ENCODE results near the gene WWP2. TPM values are rescaled to one million over a fixed set of nuclear protein-coding genes. Genes with fewer than 3 reads are reported as not detected.
"Not testable (repeated sequence)": the region's sequence is repeated elsewhere in the genome, so short reads cannot be mapped to it uniquely, and the experiment has no call there.

WWP2 gene
- polyA plus RNA-seq, 3 donors = 29.6 to 54.4 (median 46.0) TPM

- no peak overlapping the region for H3K27ac Mint-ChIP-seq
- Histone ChIP-seq H4K20me1 (ENCODE audit: insufficient read depth, low read length) (no peaks in the 10 kb centered on the region), H3K27ac (ENCODE audit: low read depth in 1 of 2, low read length in 2 of 2) (no peak overlapping the region), H3K79me2 (ENCODE audit: insufficient read depth, low read length) (no peaks in the 10 kb centered on the region), H3K9ac (ENCODE audit: insufficient read depth, low read length, poor library complexity, severe bottlenecking) (no peak overlapping the region), H3K9me3 (replicated peaks in 1 of 2; ENCODE audit: control insufficient read depth in 1 of 2, insufficient read depth in 1 of 2, low read length in 2 of 2) (no peaks in the 10 kb centered on the region), H3K4me3 (replicated peaks in 1 of 3; ENCODE audit: low read depth in 2 of 3, low read length in 3 of 3) (no peak overlapping the region), H3K27me3 (ENCODE audit: control insufficient read depth in 2 of 2, insufficient read depth in 2 of 2, low read length in 2 of 2) (no peaks in the 10 kb centered on the region), H3K4me1 (ENCODE audit: control insufficient read depth in 1 of 2, insufficient read depth in 2 of 2, low read length in 2 of 2) (peaks cover 23 to 31% of the 10 kb centered on the region in 2 donors), H3K4me2 (replicated peaks; ENCODE audit: extremely low read depth, low read length, poor library complexity, severe bottlenecking) (no peak overlapping the region), H3K36me3 (replicated peaks in 1 of 2; ENCODE audit: control insufficient read depth in 1 of 2, insufficient read depth in 2 of 2, low read length in 2 of 2) (no peaks in the 10 kb centered on the region), H2AFZ (ENCODE audit: insufficient read depth, low read depth, low read length, poor library complexity, severe bottlenecking) (no peak overlapping the region)
- H3K4me3 Mint-ChIP-seq = no peak overlapping the region
- 100% methylated on average over 3 of the region's 5 CpGs for WGBS (ENCODE audit: insufficient coverage)
- H3K27me3 Mint-ChIP-seq (ENCODE audit: low read depth in 3 of 3) = peaks cover 1 to 2% (median 1%) of the 10 kb centered on the region in 3 donors
- peaks cover 30% of the 10 kb centered on the region for H3K4me1 Mint-ChIP-seq
- DNase-seq = no peak
- intact Hi-C loops (cut with micrococcal nuclease) = no loop called here
- no peaks in the 10 kb centered on the region for H3K36me3 Mint-ChIP-seq
- TF ChIP-seq CTCF (IDR thresholded peaks at IDR 0.05) = no peak
- H3K9me3 Mint-ChIP-seq = no peaks in the 10 kb centered on the region
These were observed 34.2 kb upstream of the WWP2 start for GRCh38 chr16:69727916-69728270.

- Mint-ChIP-seq H3K4me1 (peaks cover 29% of the 10 kb centered on the region), H3K27ac (peak overlapping the region in 1 of 7 donors; percentile 43)
- H3K27me3 Mint-ChIP-seq (ENCODE audit: low read depth in 3 of 3); H3K4me3 Mint-ChIP-seq; DNase-seq; H3K9me3 Mint-ChIP-seq; intact Hi-C loops (cut with micrococcal nuclease); H3K9ac ChIP-seq (ENCODE audit: insufficient read depth, low read length, poor library complexity, severe bottlenecking); H3K36me3 ChIP-seq (replicated peaks in 1 of 2; ENCODE audit: control insufficient read depth in 1 of 2, insufficient read depth in 2 of 2, low read length in 2 of 2); H2AFZ ChIP-seq (ENCODE audit: insufficient read depth, low read depth, low read length, poor library complexity, severe bottlenecking); H3K27me3 ChIP-seq (ENCODE audit: control insufficient read depth in 2 of 2, insufficient read depth in 2 of 2, low read length in 2 of 2); H3K27ac ChIP-seq (ENCODE audit: low read depth in 1 of 2, low read length in 2 of 2); H3K4me2 ChIP-seq (replicated peaks; ENCODE audit: extremely low read depth, low read length, poor library complexity, severe bottlenecking); H3K9me3 ChIP-seq (replicated peaks in 1 of 2; ENCODE audit: control insufficient read depth in 1 of 2, insufficient read depth in 1 of 2, low read length in 2 of 2); H3K36me3 Mint-ChIP-seq; H3K4me3 ChIP-seq (replicated peaks in 1 of 3; ENCODE audit: low read depth in 2 of 3, low read length in 3 of 3); H4K20me1 ChIP-seq (ENCODE audit: insufficient read depth, low read length); H3K79me2 ChIP-seq (ENCODE audit: insufficient read depth, low read length): not testable (repeated sequence)
- 100% methylated on average over 1 of the region's 4 CpGs for WGBS (ENCODE audit: insufficient coverage)
- peaks cover 23 to 31% of the 10 kb centered on the region in 2 donors for H3K4me1 ChIP-seq (ENCODE audit: control insufficient read depth in 1 of 2, insufficient read depth in 2 of 2, low read length in 2 of 2)
These were observed 33.1 kb upstream of the WWP2 start for GRCh38 chr16:69729030-69729429.

GRCh38 chr16:69731280-69731679 lies 30.9 kb upstream of the WWP2 start:
- H3K27me3 Mint-ChIP-seq (ENCODE audit: low read depth in 3 of 3) = not testable (repeated sequence)

More at GRCh38 chr16:69731280-69731679, 30.9 kb upstream of the WWP2 start:
- H3K4me2 ChIP-seq (replicated peaks; ENCODE audit: extremely low read depth, low read length, poor library complexity, severe bottlenecking); H3K9ac ChIP-seq (ENCODE audit: insufficient read depth, low read length, poor library complexity, severe bottlenecking); H3K27ac ChIP-seq (ENCODE audit: low read depth in 1 of 2, low read length in 2 of 2); H3K9me3 Mint-ChIP-seq; H4K20me1 ChIP-seq (ENCODE audit: insufficient read depth, low read length); H3K79me2 ChIP-seq (ENCODE audit: insufficient read depth, low read length); H3K27me3 ChIP-seq (ENCODE audit: control insufficient read depth in 2 of 2, insufficient read depth in 2 of 2, low read length in 2 of 2); intact Hi-C loops (cut with micrococcal nuclease); H3K9me3 ChIP-seq (replicated peaks in 1 of 2; ENCODE audit: control insufficient read depth in 1 of 2, insufficient read depth in 1 of 2, low read length in 2 of 2); H3K36me3 Mint-ChIP-seq; H3K4me3 Mint-ChIP-seq; H2AFZ ChIP-seq (ENCODE audit: insufficient read depth, low read depth, low read length, poor library complexity, severe bottlenecking); DNase-seq; H3K4me3 ChIP-seq (replicated peaks in 1 of 3; ENCODE audit: low read depth in 2 of 3, low read length in 3 of 3); H3K36me3 ChIP-seq (replicated peaks in 1 of 2; ENCODE audit: control insufficient read depth in 1 of 2, insufficient read depth in 2 of 2, low read length in 2 of 2): not testable (repeated sequence)
- 100% methylated on average over 1 of the region's 5 CpGs for WGBS (ENCODE audit: insufficient coverage)
- H3K4me1 ChIP-seq (ENCODE audit: control insufficient read depth in 1 of 2, insufficient read depth in 2 of 2, low read length in 2 of 2) = peaks cover 11 to 14% of the 10 kb centered on the region in 2 donors
- Mint-ChIP-seq H3K27ac (peak overlapping the region in 1 of 7 donors; percentile 57), H3K4me1 (peaks cover 11% of the 10 kb centered on the region)
